HG03064 (cell line): Measurements from ENCODE around the gene TRIP10.
A peak's percentile ranks its signal among the peaks of the same experiment; 100 is the strongest.

Source experiments
- ATAC-seq: cut with Tn5 transposase; IDR thresholded peaks from one replicate; pipeline ENCODE4 v1.9.1; 2021; ENCODE audit warnings: low read depth; ENCODE audit not compliant: unreplicated experiment

The TRIP10 gene

DNA sequence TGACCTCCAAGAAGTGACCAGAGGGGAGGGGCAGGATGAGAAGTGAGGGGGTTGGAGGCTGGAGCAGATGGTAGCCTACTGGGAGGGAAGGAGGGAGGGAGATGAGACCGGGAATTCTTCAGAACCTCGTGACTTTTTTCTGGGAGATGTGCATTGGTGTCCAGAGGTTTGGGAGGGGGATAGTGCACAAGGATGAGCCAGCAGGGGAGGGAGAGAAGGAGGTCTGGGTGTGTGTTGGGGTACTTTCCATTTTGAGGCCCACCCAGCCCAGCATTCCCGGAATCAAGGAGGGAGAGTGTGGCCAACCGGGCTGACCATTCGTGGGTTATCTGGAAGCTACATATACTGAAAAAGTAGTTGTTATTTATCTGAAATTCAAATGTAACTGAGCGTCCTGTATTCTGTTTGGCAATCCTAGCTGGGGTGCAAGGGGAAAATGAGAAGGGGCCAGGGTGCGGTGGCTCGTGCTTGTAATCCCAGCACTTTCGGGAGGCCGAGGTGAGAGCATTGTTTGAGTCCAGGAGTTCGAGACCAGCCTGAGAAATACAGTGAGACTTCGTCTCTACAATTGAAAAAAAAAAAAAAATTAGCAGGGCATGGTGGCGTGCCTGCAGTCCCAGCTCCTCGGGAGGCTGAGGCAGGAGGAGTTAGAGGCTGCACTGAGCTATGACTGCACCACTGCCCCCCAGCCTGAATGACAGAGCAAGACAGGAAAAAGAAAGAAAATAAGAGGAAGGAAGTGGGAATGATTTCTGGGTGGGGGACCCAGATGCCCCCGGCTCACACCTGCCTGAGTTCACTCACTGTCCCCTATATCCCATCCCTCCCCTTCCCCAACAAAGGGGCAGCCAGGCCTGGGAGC lies 14.6 kb upstream of the TRIP10 start:
- no peak for ATAC-seq

DNA sequence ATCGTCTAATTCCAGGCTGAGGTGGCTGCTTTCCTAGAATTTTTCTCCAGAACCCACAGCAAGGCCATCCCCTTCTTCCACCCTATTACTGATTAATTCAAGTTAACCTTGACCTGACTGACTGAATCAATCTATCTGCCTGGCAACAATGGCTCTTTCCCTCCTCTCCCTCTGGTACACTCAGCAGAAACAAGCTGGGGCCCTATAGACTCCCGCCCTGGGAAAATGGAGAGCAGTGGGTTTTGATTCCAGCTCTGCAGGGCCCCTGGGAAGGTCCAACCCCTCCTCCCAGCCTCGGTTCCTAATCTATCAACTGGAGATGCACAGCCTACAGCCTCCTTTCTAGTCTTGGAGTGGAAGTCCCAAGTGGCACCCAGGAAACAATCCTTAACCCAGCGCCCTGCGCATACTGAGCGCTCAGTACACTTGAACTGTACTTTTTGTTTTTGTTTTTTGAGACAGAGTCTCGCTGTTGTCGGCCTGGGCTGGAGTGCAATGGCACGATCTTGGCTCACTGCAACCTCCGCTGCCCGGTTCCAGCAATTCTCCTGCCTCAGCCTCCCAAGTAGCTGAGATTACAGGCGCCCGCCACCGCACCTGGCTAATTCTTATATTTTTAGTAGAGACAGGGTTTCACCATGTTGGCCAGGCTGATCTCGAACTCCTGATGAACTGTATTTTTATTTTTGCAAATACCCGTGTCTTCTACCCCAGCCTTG lies 13.8 kb upstream of the TRIP10 start:
- no peak for ATAC-seq

DNA sequence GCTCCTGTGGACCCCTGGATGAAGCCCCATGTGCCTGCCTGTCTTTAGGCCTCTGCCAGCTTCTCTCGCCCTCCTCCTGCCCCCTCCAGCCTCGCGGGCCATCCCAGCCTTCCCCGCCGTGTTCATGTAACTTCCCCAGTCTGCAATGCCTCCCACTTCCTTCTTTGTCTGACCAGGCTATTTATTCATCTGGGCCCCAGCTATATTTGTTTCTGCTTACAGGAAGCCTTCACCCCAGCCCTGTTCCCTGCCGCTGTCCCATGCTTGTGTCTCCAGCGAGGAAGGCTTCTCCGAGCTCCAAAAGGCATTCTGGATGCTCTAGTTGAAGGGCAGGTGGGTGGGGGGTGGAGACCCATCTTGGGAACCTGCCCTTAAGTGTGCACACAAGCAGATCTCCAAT lies 11.1 kb upstream of the TRIP10 start:
- no peak for ATAC-seq

DNA sequence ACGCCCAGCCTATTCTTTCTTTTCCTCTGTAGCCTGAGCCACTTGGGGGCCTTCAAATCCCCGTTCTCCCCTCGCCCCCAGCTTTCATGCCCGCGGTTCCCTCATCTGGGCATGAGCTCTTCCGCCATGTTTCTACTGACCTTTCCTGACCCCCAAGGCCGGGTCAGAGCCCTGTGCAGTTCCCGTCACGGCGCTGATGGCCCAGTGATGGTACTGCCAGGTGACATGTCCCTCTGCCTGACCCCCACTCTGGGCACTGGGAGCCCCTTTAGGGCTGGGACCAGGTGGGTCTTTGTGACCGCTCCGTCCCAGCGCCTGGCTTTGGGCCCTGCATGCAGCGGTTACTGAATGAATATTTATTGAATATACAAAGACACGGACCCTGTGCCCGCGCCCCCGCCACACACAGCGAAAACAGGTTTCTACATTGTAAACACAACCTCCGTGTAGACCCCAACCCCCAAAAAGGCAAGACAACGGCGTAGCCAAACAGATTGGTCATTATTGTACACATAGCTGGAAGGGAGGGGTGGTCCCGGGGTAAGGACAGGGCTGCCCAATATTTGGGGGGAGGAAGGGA lies 9.8 kb upstream of the TRIP10 start:
- no peak for ATAC-seq

DNA sequence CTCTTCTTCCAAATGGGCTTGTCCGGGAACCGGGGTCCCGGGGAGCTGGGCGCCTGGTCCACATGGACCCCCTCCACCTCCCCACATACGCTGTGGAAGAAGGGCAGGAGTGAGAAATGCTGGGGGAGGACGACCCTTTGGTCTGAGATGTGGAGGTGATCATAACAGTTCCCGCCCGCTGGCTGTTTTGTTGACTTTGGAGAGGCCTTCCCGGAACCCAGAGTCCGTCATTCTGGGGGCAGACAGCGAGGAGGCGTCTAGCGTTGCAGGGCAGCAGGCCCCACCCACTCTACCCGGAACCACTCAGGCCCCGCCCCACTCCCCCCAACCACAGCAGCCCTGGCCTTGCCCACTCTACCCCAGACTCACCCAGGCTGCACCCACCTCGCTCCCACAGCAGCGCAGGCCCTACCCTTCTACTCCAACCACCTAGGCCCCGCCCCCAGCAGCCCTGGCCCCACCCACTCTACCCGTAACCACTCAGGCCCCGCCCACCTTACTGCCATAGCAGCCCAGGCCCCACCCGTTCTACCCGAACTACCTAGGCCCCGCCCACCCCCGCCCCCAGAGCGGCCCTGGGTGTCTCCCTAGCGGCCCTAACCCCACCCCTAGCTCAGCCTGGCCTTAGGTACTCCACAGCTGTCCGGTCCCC lies 9.2 kb upstream of the TRIP10 start:
- ATAC-seq, result no peak

DNA sequence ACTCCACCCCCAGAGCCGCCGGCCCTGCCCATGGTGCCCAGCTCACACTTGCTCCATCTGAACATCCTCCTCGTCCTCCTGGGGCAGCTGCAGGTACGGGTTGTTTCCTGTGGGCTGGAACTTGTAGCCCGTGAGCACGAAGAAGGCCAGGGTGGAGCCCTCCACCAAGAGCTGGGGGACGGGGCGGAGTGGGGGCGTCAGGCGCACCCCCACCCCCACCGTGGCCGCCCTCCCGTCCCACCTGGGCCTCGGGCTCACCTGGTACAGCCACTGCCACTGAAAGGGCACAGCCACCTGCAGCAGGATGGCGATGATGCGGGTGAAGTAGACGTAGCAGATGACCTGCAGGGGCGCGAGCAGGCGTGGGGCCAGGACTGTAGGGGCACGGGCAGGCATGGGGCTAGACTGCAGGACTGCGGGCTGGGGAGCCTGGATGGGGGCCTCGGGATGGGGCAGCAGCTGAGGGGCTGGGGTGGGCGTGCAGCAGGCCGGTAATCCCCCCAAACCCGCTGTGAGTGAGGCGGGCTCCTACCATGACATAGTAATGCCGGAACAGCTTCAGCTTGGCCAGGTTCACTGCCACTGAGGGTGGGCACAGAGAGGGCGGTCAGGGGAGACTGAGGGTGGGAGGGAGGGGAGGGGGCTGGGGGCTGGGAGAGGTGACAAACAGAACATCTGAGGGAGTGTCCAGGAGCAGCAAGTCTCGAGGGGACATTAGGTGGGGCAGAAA lies 8.4 kb upstream of the TRIP10 start:
- no peak for ATAC-seq

DNA sequence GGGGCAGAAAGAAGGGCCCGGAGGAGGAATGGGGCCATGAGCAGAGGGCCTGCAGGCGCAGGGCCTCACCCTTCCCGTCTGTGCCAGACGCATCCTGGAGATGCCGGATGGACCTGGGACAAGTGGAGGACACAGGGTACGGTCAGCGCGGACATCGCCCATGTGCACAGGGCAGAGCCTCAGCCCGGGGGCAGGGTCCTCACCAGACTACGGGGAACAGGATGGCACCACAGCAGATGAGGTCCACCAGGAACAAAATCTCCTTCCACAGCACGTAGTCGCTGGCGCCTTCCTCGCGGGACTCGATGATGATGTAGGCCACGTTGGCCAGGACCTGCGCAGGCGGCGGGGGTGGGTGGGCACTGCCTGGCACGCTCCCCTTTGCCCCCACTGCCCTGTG lies 7.7 kb upstream of the TRIP10 start:
- ATAC-seq, result no peak

DNA sequence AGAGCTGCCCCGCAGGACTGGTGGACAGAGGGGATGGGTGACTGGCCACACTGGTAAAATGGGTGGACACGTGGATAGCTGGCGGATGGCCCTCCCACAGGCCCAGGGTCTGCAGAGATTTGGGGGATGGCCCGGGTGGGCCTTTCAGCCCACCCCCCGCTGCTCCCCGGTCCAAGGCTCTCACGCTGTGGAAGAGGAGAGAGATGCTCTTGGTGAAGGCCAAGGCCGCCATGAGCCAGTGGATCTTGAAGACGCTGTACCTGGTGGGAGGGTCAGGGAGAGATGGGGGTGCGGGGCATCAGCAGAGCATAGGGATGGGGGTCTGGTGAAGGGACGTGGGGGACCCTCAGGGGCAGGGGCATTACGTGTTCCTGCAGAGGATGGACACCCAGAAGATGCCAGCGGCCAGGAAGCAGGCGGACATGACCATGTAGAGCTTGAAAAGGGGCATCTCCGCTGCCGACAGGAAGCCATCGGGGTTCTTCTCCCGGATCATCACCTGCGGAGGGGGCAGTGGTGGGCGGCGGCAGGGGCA lies 6.6 kb upstream of the TRIP10 start:
- ATAC-seq, result no peak

DNA sequence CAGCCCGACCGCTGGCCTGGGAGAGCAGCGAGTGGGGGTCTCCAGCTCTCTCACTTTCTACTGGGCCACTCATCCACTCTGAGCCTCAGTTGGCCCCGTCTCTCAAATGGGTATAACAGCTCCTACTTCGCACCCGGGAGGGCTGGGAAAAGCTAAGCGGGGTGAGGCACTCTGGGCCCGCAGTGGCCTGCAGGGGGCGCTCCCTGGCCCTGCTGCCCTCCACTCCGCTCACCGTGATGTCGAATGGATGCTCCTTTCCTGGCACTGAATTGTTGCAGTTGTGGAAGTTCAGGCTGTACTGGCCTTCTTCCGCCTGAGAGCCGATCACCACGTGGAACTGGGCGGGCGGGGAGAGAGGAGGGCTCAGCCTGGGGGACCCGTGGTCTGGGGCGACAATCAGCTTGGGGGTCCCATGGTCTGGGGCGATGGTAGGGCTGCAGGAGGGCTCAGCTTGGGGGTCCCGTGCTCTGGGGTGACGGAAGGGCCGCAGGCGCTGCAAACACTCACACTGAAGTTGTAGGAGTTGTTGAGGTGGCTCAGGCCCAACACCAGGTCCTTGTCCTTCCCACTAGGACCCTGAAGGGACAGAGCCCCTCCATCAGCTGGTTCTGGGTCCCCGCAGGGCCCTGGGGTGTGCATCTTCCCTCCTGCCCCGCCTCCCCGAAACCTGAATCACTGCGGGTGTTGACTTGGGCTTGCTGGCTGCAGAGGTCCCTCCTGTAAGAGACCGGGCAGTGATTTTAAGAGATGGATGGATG lies 6.0 kb upstream of the TRIP10 start:
- no peak for ATAC-seq

DNA sequence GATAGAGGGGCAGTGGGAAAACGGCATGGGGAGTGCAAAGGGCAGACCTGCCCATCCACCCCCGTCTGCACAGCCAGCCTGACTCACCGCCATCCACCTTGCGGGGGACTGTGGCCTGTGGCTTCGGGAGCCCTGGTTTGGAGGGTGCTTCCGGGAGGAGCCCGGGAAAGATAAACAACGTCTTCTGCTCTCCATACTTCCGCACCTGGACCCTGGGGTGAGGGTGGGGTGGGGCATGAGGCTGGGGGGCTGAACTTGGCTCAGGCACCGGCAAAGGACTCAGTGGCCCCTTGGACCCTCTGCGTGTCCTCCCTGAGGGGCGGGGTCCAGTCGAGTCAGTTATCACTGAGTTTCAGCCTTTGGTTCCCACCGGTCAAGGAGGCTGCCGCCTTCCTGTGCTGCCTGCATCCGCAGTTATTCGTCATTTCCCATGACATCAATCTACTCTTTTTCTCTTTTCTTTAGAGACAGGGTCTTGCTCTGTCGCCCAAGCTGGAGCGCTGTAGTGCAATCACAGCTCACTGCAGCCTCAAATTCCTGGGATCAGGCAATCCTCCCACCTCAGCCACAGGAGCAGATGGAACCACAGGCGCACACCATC lies 5.3 kb upstream of the TRIP10 start:
- no peak for ATAC-seq

DNA sequence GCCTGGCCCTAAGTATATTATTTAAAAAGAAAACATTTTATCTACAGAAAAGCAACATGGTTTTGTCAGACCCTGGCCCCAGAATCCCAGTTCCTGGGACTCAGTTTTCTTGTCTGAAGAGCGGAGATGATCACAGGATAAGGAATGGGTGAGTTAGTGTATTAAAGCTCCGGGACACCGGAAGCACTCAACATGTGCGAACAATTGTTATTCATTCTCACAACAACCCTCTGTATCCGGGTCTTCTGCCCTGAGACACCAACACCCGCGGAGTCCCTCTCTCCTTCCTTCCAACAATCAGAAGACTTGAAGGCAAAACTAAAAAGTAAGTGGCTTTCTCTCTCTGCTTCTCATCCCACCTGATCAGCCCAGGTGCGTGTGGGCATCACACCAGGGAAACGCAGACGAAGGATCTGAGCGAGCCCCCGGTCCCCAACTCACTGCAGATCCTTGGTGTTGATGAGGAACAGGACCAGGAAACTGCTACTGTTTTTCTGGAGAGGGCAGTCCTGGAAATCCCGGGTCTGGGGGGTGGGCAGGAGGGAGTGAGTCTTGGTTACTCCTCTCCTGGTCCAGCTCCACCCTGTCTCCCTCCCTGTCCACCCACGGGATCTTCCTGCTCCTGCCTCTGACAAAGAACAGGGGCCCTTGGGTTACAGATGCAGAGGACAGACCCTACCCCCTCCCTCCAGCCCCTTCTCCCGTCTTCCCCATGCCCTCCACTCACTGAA lies 4.1 kb upstream of the TRIP10 start:
- no peak for ATAC-seq

DNA sequence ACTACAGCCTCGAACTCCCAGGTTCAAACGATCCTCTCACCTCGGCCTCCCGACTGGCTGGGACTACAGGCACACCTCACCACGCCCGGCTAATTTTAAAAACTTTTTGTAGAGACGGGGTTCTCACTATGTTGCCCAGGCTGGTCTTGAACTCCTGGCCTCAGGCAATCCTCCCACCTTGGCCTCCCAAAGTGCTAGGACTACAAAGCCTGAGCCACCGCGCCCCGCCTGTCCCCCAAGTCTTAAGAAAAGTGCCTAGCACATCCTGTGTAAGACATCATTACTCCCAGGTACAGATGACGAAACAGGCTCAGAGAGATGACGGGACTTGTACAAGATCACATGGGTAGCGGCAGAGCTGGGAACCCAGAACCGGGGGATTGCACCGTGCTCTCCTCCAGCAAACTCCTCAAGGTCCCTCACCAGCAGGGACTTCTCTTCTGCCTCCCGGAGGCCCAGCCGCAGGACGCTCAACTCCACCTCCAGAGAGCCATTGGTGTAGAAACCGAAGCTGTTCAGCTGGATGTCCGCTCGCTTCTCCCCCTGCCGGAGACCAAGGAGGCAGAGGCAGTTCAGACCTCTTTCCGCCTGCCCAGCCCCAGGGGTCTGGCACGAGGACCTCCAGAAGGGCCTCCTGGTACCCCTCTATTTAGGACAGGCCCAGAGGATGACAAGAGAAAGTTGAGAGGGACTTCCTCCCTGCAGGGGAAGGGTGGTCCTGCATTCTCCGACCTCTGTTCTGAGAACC lies 3.1 kb upstream of the TRIP10 start:
- ATAC-seq, result no peak

DNA sequence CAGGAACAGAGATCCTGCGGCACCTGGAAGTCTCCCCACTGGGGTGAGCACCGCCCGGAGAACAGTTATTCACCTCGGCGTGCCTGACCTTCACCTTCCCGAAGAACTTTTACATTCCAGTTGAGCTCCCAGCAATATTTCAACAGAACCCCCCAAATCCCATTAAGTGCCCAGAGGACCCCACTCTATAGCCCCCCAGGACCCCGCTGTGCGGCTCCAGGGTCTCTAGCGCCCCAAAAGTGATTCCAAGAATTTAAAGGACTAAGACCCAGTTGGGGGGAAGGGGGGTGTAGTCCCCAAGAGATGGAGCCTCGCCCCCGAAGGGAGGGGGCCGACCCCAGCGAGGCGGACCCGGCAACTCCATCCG lies 2.6 kb upstream of the TRIP10 start:
- no peak for ATAC-seq

DNA sequence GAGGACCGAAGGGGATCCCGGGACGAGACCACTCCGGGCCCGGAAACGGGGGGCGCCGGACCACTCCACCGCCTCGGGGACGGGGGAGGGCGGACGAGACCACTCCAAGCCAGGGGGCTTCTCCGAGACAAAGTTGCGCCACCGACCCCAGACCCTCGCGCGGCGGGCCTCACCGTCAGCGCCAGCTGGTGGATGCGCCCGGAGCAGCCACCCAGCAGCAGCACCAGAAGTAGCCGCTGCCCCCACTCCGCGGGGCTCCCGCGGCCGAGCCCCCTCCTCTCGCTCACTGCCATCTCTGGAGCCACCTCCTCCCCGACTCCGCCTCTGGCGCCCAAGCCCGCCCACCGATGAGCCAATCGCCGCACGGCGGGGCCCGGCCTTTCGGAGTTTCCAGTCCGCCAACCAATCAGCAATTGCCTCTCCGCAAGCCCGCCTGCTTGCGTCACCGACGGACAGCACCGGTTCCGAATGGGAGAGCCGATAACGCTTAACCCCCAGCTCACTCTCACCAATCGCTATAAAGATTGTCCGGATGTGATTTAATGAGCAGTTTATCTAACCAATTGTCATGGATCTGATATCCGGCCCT lies 2.1 kb upstream of the TRIP10 start, which contains the start of gene GPR108:
Gene GPR108 (minus strand): TSS at position 297 of the 589 bp plus-strand sequence. CDS start 4 bp downstream, at position 293.
- ATAC-seq, result peak; percentile 46

DNA sequence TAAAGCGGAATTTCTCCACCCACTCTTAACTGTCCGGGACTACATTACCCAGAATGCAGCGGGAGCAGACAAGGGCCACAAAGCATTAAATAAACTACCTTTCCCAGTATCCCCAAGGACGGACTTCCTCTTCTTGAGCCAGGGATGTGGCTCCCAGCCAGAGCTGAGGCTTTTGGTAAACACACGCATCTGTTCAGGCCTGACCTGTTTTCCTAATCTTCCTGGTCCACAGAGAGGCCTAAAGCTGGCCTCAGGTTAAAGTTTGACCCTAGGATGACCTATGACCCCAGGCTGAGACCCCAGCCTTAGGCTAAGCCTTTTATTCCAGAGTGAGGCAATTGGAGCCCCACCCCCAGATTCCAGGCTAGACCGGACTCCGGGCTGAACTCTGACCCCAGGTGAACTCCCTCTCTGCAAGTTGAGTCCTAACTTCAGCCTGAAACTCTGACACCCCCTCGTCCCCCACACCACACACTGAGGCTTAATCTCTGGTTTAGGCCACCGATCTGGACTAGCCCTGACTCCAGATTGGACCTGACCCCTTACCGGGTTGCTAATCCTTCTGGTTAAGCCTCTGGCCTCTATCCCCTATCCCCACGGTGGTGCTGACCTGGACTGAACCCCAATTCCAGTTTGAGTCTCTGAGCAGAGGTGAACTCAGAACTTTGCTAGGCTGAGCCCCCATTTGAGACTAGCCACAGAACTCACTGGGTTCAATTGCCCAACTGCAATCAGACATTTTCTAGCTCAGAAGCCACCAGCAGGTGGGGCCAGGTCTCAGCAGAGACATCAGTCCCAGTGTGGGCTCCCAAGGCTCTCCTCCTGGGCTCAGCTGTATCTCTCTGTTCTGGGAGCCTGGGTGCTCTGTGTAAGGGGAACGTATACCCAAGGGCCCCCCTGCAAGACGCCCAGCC lies 1.4 kb upstream of the TRIP10 start:
- no peak for ATAC-seq

DNA sequence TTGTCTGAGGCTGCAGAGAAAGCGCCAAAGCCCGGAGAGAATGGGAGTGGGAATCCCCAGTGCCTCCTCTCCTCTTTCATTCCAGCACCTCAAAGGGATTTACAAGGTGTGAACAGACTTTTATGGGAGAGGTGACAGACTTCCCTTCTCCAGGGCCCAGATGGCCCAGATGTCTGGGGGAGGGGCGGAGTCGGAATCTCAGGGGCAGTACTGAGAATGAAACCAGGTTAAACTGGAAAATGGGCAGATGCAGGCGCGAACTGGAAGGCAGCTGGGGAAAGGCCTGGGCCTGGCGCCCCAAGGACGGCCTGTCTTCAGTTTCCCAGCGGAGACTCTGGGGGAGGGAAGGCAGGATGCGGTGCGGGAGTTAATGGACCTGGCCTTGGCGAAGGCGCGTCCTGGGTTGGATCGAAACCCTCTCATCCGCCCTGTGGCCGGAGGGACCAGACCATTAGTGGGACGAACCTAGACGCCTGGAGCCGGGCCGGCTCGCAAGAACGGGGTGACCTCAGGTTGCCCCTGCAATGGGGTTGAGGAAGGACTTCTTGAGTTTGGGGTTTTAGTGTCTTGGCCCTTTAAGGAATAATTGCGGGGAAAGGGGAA lies 592 bp upstream of the TRIP10 start:
- no peak for ATAC-seq
